ENCODE data around the gene SPRYD7. TPM values are rescaled to one million over a fixed set of nuclear protein-coding genes. Genes with fewer than 3 reads are reported as not detected.

The SPRYD7 gene
- total RNA-seq, 1 experiment from 2014 or later = 6.8 TPM

DNA sequence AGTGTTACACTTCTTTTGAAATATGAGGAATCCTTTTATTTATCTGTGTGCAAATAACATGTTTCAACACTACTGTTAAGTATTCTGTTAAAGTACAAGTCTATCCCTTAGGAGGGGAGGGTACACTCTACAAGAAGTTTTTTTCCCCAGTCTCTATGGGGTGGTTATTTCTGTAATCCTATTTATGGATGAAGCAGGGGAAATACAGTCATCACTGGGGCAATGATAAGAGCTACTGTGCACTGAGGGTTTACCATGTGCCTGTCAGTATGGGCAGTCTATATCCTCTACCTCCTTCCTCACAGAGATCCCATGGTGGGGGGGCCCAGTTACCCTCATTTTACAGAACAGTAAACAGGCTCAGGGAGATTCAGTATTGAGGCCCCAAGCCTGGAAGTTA lies 44.1 kb upstream of the SPRYD7 start:
- ChIA-PET POLR2A (ENCODE audit: unreplicated experiment) (no interaction called here), CTCF (no interaction called here)

DNA sequence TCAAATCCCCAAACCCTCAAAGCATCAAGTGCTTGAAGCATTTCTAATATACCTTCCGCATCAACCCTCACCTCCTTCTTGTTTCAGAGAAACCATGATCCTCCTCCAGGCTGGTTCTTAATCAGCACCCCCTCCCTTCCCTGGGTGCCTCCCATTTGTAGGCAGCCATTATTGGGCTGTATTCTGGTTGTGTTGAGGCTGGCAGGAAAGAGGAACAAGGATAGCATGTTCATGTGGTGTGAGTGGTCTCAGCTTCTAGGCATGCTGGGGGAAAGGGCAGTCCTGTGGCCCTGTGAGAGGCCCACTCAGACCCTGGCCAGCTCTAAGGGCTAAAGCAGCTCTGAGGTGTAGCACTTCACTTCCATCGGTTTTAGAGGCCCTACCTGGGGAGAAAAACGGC lies 41.9 kb upstream of the SPRYD7 start:
- H3K27ac ChIP-seq (ENCODE audit: low read length) = no peak overlapping the region
- H2AFZ ChIP-seq (ENCODE audit: low read length) = no peak overlapping the region
- ChIA-PET CTCF (no interaction called here), POLR2A (ENCODE audit: unreplicated experiment) (no interaction called here)
- peaks cover 13% of the 10 kb centered on the region for H3K4me1 ChIP-seq (ENCODE audit: insufficient read depth, low read length)
- no peak overlapping the region for H3K4me3 ChIP-seq (ENCODE audit: low read length)
- no peaks in the 10 kb centered on the region for H3K27me3 ChIP-seq (ENCODE audit: low read length)
- ATAC-seq = no peak
- H3K9me3 ChIP-seq (ENCODE audit: low read length) = no peaks in the 10 kb centered on the region
- H3F3A ChIP-seq (ENCODE audit: low read length, unreplicated experiment) = no peaks in the 10 kb centered on the region
- BruUV-seq (replicated peaks) = no TSS peak
- no peak overlapping the region for H3K9ac ChIP-seq (ENCODE audit: low read length)
- intact Hi-C loops (cut with micrococcal nuclease) = loop anchor here (2.0 to 10.0 kb wide), 4 partner anchors 41 to 934 kb away; partner anchors contain the start of gene SPRYD7
- TF ChIP-seq EZH2phosphoT487 (IDR thresholded peaks at IDR 0.05; ENCODE audit: borderline replicate concordance, low read length) (no peak), EZH2 (IDR thresholded peaks at IDR 0.05; ENCODE audit: low read length, unreplicated experiment) (no peak), CTCF (conservative IDR thresholded peaks at IDR 0.05; ENCODE audit: low read depth, low read length) (no peak)
- H3K79me2 ChIP-seq (ENCODE audit: low read length) = no peaks in the 10 kb centered on the region
- no peaks in the 10 kb centered on the region for H4K20me1 ChIP-seq (ENCODE audit: low read length)
- H3K36me3 ChIP-seq (ENCODE audit: low read depth, low read length) = no peaks in the 10 kb centered on the region
- no peaks in the 10 kb centered on the region for H3K9me2 ChIP-seq (replicated peaks; ENCODE audit: low read length)
- no peak for DNase-seq
- no peak overlapping the region for H3K4me2 ChIP-seq (ENCODE audit: low read length)

More for the DNA sequence above, 44.1 kb upstream of the SPRYD7 start:
- H3K4me2 ChIP-seq (ENCODE audit: low read length) = no peak overlapping the region
- no peak overlapping the region for H3K9ac ChIP-seq (ENCODE audit: low read length)
- H2AFZ ChIP-seq (ENCODE audit: low read length) = no peak overlapping the region
- H3F3A ChIP-seq (ENCODE audit: low read length, unreplicated experiment) = no peaks in the 10 kb centered on the region
- no peaks in the 10 kb centered on the region for H4K20me1 ChIP-seq (ENCODE audit: low read length)
- H3K36me3 ChIP-seq (ENCODE audit: low read depth, low read length) = no peaks in the 10 kb centered on the region
- H3K9me2 ChIP-seq (replicated peaks; ENCODE audit: low read length) = no peaks in the 10 kb centered on the region
- BruUV-seq (replicated peaks) = no TSS peak
- no peaks in the 10 kb centered on the region for H3K9me3 ChIP-seq (ENCODE audit: low read length)
- H3K27ac ChIP-seq (ENCODE audit: low read length) = no peak overlapping the region
- intact Hi-C loops (cut with micrococcal nuclease) = no loop called here
- no peak for TF ChIP-seq EZH2phosphoT487 (IDR thresholded peaks at IDR 0.05; ENCODE audit: borderline replicate concordance, low read length)
- TF ChIP-seq EZH2 (IDR thresholded peaks at IDR 0.05; ENCODE audit: low read length, unreplicated experiment) = no peak
- no peak for TF ChIP-seq CTCF (conservative IDR thresholded peaks at IDR 0.05; ENCODE audit: low read depth, low read length)
- no peaks in the 10 kb centered on the region for H3K27me3 ChIP-seq (ENCODE audit: low read length)
- no peaks in the 10 kb centered on the region for H3K79me2 ChIP-seq (ENCODE audit: low read length)
- ATAC-seq (no peak), DNase-seq (no peak)
- H3K4me1 ChIP-seq (ENCODE audit: insufficient read depth, low read length) = peaks cover 13% of the 10 kb centered on the region
- no peak overlapping the region for H3K4me3 ChIP-seq (ENCODE audit: low read length)

All from PC-3 (cell line).